OCI-LY3 (cell line): ENCODE results near the gene FOXS1.

Experiments used
- H2AFZ ChIP-seq: fragments of 200-600, 300-600 bp; shearing (Covaris generic); 2 replicates; pipeline ENCODE4 v1.6.0; 2014; ENCODE audit warnings: antibody characterized with exemption, low read depth, low read length
- H3K27ac ChIP-seq: fragments of 200-600, 300-600 bp; sonication (generic); 2 replicates; pipeline ENCODE4 v1.5.1; 2014; ENCODE audit warnings: mild to moderate bottlenecking, low read length, moderate library complexity, mixed read lengths
- H3K27me3 ChIP-seq: fragments of 200-600, 300-600 bp; sonication (generic); 2 replicates; pipeline ENCODE4 v1.6.1; 2014; ENCODE audit warnings: low read depth, low read length, mixed read lengths
- H3K36me3 ChIP-seq: fragments of 200-600, 300-600 bp; sonication (generic); replicated peaks from 2 replicates; pipeline ENCODE3; 2014; ENCODE audit warnings: low read depth, low read length, mixed read lengths
- H3K4me1 ChIP-seq: fragments of 300-600, 200-600 bp; sonication (generic); 2 replicates; pipeline ENCODE4 v1.6.1; 2014; ENCODE audit warnings: low read length, mixed read lengths
- H3K4me2 ChIP-seq: fragments of 200-600, 300-600 bp; sonication (generic); 2 replicates; pipeline ENCODE4 v1.6.1; 2014; ENCODE audit warnings: low read length, mixed read lengths
- H3K4me3 ChIP-seq: fragments of 300-600, 200-600 bp; sonication (generic); 2 replicates; pipeline ENCODE4 v1.5.1; 2014; ENCODE audit warnings: antibody characterized with exemption, mild to moderate bottlenecking, low read length, moderate library complexity
- H3K79me2 ChIP-seq: fragments of 300-600, 200-600 bp; shearing (Covaris generic); 2 replicates; pipeline ENCODE4 v1.6.1; 2014; ENCODE audit warnings: mild to moderate bottlenecking, low read length, mixed read lengths
- H3K9ac ChIP-seq: fragments of 300-600, 200-600 bp; shearing (Covaris generic); 2 replicates; pipeline ENCODE4 v1.6.0; 2014; ENCODE audit warnings: mild to moderate bottlenecking, low read length, moderate library complexity
- H3K9me3 ChIP-seq: fragments of 200-600, 300-600 bp; shearing (Covaris generic); 2 replicates; pipeline ENCODE4 v1.6.1; 2014; ENCODE audit warnings: low read length, mixed read lengths; ENCODE audit not compliant: insufficient read depth
- H4K20me1 ChIP-seq: fragments of 200-600, 300-600 bp; sonication (generic); 2 replicates; pipeline ENCODE4 v1.6.1; 2016; ENCODE audit warnings: low read length, mixed read lengths; ENCODE audit not compliant: insufficient read depth
- EZH2phosphoT487 ChIP-seq: fragments of 200-600 bp; shearing (Covaris generic); IDR thresholded peaks from 2 replicates; pipeline ENCODE4 v1.6.1; 2018; ENCODE audit warnings: antibody characterized with exemption, mixed run types, low read depth
- TF ChIP-seq, protein P1 (sequence below): fragments of 200-600, 300-600 bp; sonication (generic); IDR thresholded peaks from 2 replicates; pipeline ENCODE4 v1.5.1; 2014; ENCODE audit warnings: antibody characterized with exemption, low read length, low read depth

FOXS1 gene

GRCh38 chr20:31841928-31842327, 3.5 kb downstream of the FOXS1 start:
- no peak overlapping the region for H2AFZ ChIP-seq
- H3K4me3 ChIP-seq, result no peak overlapping the region
- no peaks in the 10 kb centered on the region for H3K36me3 ChIP-seq
- no peak overlapping the region for H3K27ac ChIP-seq
- no peak for TF ChIP-seq EZH2phosphoT487
- TF ChIP-seq, protein P1, sequence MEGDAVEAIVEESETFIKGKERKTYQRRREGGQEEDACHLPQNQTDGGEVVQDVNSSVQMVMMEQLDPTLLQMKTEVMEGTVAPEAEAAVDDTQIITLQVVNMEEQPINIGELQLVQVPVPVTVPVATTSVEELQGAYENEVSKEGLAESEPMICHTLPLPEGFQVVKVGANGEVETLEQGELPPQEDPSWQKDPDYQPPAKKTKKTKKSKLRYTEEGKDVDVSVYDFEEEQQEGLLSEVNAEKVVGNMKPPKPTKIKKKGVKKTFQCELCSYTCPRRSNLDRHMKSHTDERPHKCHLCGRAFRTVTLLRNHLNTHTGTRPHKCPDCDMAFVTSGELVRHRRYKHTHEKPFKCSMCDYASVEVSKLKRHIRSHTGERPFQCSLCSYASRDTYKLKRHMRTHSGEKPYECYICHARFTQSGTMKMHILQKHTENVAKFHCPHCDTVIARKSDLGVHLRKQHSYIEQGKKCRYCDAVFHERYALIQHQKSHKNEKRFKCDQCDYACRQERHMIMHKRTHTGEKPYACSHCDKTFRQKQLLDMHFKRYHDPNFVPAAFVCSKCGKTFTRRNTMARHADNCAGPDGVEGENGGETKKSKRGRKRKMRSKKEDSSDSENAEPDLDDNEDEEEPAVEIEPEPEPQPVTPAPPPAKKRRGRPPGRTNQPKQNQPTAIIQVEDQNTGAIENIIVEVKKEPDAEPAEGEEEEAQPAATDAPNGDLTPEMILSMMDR, result no peak
- peaks cover 11% of the 10 kb centered on the region for H3K4me1 ChIP-seq
- H3K79me2 ChIP-seq, result no peaks in the 10 kb centered on the region
- no peaks in the 10 kb centered on the region for H3K9me3 ChIP-seq
- no peak overlapping the region for H3K9ac ChIP-seq
- H3K27me3 ChIP-seq, result 0 out of 2 replicates have a peak, but pooled peaks cover 3% of the 10 kb centered on the region
- H3K4me2 ChIP-seq, result no peak overlapping the region
- no peaks in the 10 kb centered on the region for H4K20me1 ChIP-seq

DNA sequence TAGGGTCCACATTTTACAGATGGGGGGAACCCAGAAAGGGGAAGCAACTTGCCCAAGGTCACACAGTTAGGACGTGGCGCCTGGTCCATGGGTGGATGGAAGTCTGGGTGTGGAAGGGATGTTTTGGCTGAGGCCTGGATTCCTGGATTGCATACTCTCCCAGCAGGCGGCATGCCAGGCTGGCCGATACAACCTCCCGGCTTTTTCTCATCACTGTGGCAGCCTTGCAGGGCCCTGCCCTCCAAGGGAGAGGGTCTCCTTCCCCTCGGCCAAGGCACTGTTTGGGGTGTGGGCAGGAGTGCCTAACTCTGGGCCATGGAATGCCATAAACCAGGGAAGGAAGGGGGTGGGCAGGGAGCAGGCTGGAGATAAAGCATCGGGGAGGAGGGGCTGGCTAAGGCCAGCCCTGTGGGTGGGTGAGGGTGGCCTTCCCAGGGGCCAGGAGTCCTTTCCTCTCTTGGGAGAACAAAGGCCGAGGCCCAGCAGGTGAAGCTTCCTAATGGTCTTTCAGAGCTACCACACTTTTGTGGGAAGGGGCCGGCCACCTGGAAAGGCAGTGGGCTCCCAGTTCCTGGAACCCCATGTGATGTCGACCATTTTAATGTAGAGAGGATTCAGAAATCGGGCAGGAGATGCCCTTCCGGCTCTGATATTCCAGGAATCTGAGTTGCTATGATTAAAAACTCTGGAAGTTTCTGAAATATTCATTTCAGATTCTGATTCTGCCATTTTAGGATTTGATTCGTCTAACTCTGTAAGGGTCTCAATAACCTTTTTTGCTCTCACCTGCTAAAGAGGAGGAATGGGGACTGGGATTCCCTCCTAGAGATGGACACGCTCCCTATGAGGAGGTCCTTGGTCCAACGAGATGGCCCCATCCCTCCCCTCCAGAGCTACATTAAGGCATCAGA, 4.2 kb downstream of the FOXS1 start:
- Histone ChIP-seq H3K4me3 (no peak overlapping the region), H3K9ac (no peak overlapping the region), H3K9me3 (no peaks in the 10 kb centered on the region), H4K20me1 (no peaks in the 10 kb centered on the region), H3K36me3 (no peaks in the 10 kb centered on the region), H3K4me1 (peaks cover 12% of the 10 kb centered on the region), H2AFZ (no peak overlapping the region), H3K27me3 (0 out of 2 replicates have a peak, but pooled peaks cover 3% of the 10 kb centered on the region), H3K27ac (no peak overlapping the region), H3K4me2 (no peak overlapping the region), H3K79me2 (no peaks in the 10 kb centered on the region)
- TF ChIP-seq, protein P1, result no peak
- no peak for TF ChIP-seq EZH2phosphoT487

- Histone ChIP-seq H3K27ac (no peak overlapping the region), H3K4me2 (no peak overlapping the region), H3K4me1 (peaks cover 7% of the 10 kb centered on the region), H3K27me3 (0 out of 2 replicates have a peak, but pooled peaks cover 3% of the 10 kb centered on the region), H3K9ac (no peak overlapping the region), H3K36me3 (no peaks in the 10 kb centered on the region), H3K4me3 (no peak overlapping the region), H2AFZ (no peak overlapping the region), H3K9me3 (no peaks in the 10 kb centered on the region), H3K79me2 (no peaks in the 10 kb centered on the region), H4K20me1 (no peaks in the 10 kb centered on the region)
- TF ChIP-seq, protein P1, result no peak
- no peak for TF ChIP-seq EZH2phosphoT487
These were observed 5.5 kb downstream of the FOXS1 start for GRCh38 chr20:31839782-31840487.

DNA sequence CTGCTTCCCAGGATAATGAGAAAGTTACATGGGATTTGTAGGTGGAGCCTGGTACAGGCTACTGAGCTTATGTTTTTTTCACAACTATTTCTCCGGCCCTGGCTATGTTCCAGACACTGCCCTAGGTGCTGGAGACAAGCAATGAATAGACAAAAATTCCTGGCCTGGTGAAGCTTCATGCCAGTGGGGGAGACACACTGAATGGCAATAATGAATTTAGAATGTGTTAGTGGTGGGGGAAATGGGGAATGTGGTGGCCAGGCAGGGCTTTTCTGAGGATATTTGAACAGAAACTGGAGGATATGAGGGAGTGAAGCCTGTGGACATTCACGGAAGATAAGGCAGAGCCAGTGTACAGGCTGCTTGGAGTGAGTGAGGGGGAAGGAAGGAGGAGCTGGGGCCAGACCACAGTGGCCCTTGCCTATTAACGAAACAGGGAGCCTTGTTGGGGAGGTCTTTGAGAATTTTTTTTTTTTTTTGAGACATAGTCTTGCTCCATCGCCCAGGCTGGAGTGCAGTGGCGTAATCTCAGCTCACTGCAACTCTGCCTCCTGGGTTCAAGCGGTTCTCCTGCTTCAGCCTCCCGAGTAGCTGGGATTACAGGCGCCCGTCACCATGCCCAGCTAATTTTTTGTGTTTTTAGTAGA, 6.6 kb downstream of the FOXS1 start:
- TF ChIP-seq, protein P1, result no peak
- TF ChIP-seq EZH2phosphoT487, result no peak
- Histone ChIP-seq H3K4me2 (no peak overlapping the region), H3K4me1 (peaks cover 7% of the 10 kb centered on the region), H2AFZ (no peak overlapping the region), H4K20me1 (no peaks in the 10 kb centered on the region), H3K27ac (no peak overlapping the region), H3K27me3 (0 out of 2 replicates have a peak, but pooled peaks cover 3% of the 10 kb centered on the region), H3K36me3 (no peaks in the 10 kb centered on the region), H3K4me3 (no peak overlapping the region), H3K9ac (no peak overlapping the region), H3K79me2 (no peaks in the 10 kb centered on the region), H3K9me3 (no peaks in the 10 kb centered on the region)
